Central memory CD8-positive, alpha-beta T cell (primary cell): ENCODE data around the gene TMEM132D.
"Not testable (repeated sequence)": the region's sequence is repeated elsewhere in the genome, so short reads cannot be mapped to it uniquely, and the experiment has no call there.

Experiments
- ATAC-seq: fragments of 150-1000 bp; cut with Tn5 transposase; replicated peaks from 2 replicates; pipeline ENCODE4 v1.10.0; 2022; ENCODE audit warnings: mild to moderate bottlenecking, moderate FRiP score, moderate number of reproducible peaks; ENCODE audit not compliant: poor library complexity, severe bottlenecking; ENCODE audit errors: extremely low read depth
- DNase-seq, 2 donors: peaks; one replicate each; pipeline ENCODE4 v3.0.0; 2021; ENCODE audit warnings: low spot score in 2 of 2
- H3K27ac Mint-ChIP-seq: one replicate; pipeline ENCODE4 v1.8.0; 2022; ENCODE audit warnings: low read depth, mild to moderate bottlenecking, moderate library complexity, mixed read lengths
- H3K27me3 Mint-ChIP-seq: one replicate; pipeline ENCODE4 v1.8.0; 2022; ENCODE audit warnings: mixed read lengths
- H3K36me3 Mint-ChIP-seq: one replicate; pipeline ENCODE4 v1.8.0; 2022; ENCODE audit warnings: mild to moderate bottlenecking, moderate library complexity, mixed read lengths; ENCODE audit not compliant: insufficient read depth
- H3K4me1 Mint-ChIP-seq: one replicate; pipeline ENCODE4 v1.8.0; 2022; ENCODE audit warnings: mixed read lengths
- H3K4me3 Mint-ChIP-seq: one replicate; pipeline ENCODE4 v1.8.0; 2022; ENCODE audit warnings: mild to moderate bottlenecking, moderate library complexity, mixed read lengths
- H3K9me3 Mint-ChIP-seq: one replicate; pipeline ENCODE4 v1.8.0; 2022; ENCODE audit warnings: mixed read lengths

TMEM132D gene

GRCh38 chr12:129193263-129193871 is 710.5 kb downstream of the TMEM132D start:
- H3K27me3 Mint-ChIP-seq = peaks cover 25% of the 10 kb centered on the region
- peaks cover 4% of the 10 kb centered on the region for H3K9me3 Mint-ChIP-seq
- H3K4me3 Mint-ChIP-seq = no peak overlapping the region
- H3K36me3 Mint-ChIP-seq = no peaks in the 10 kb centered on the region
- no peaks in the 10 kb centered on the region for H3K4me1 Mint-ChIP-seq
- DNase-seq (no peak), ATAC-seq (no peak)
- H3K27ac Mint-ChIP-seq = no peak overlapping the region

- Mint-ChIP-seq H3K27ac (no peak overlapping the region), H3K27me3 (peaks cover 35% of the 10 kb centered on the region), H3K9me3 (peaks cover 4% of the 10 kb centered on the region), H3K4me1 (no peaks in the 10 kb centered on the region), H3K36me3 (no peaks in the 10 kb centered on the region), H3K4me3 (no peak overlapping the region)
- ATAC-seq = no peak
- no peak for DNase-seq
Observed at GRCh38 chr12:129190827-129191226, 713.0 kb downstream of the TMEM132D start.

GRCh38 chr12:129189879-129190278 is 713.9 kb downstream of the TMEM132D start:
- H3K36me3 Mint-ChIP-seq, H3K9me3 Mint-ChIP-seq, H3K27ac Mint-ChIP-seq, ATAC-seq, H3K4me1 Mint-ChIP-seq, H3K4me3 Mint-ChIP-seq, DNase-seq: not testable (repeated sequence)
- peaks cover 31% of the 10 kb centered on the region for H3K27me3 Mint-ChIP-seq

- H3K9me3 Mint-ChIP-seq = no peaks in the 10 kb centered on the region
- H3K4me3 Mint-ChIP-seq = no peak overlapping the region
- DNase-seq = no peak
- peaks cover 29% of the 10 kb centered on the region for H3K27me3 Mint-ChIP-seq
- H3K4me1 Mint-ChIP-seq = no peaks in the 10 kb centered on the region
- no peaks in the 10 kb centered on the region for H3K36me3 Mint-ChIP-seq
- no peak for ATAC-seq
- no peak overlapping the region for H3K27ac Mint-ChIP-seq
Observed at GRCh38 chr12:129186952-129187351, 716.9 kb downstream of the TMEM132D start.

GRCh38 chr12:129185855-129186254 is 718.0 kb downstream of the TMEM132D start:
- H3K4me1 Mint-ChIP-seq = no peaks in the 10 kb centered on the region
- no peak overlapping the region for H3K4me3 Mint-ChIP-seq
- no peak overlapping the region for H3K27ac Mint-ChIP-seq
- DNase-seq (no peak), ATAC-seq (no peak)
- H3K9me3 Mint-ChIP-seq = no peaks in the 10 kb centered on the region
- no peaks in the 10 kb centered on the region for H3K36me3 Mint-ChIP-seq
- H3K27me3 Mint-ChIP-seq = peaks cover 40% of the 10 kb centered on the region

GRCh38 chr12:129184127-129184928 is 719.5 kb downstream of the TMEM132D start:
- ATAC-seq (no peak), DNase-seq (no peak)
- no peak overlapping the region for H3K27ac Mint-ChIP-seq
- H3K4me3 Mint-ChIP-seq = no peak overlapping the region
- no peaks in the 10 kb centered on the region for H3K4me1 Mint-ChIP-seq
- H3K36me3 Mint-ChIP-seq = no peaks in the 10 kb centered on the region
- peaks cover 35% of the 10 kb centered on the region for H3K27me3 Mint-ChIP-seq
- no peaks in the 10 kb centered on the region for H3K9me3 Mint-ChIP-seq

- no peaks in the 10 kb centered on the region for H3K9me3 Mint-ChIP-seq
- H3K4me3 Mint-ChIP-seq = no peak overlapping the region
Observed at GRCh38 chr12:129179941-129180553, 723.8 kb downstream of the TMEM132D start.

GRCh38 chr12:129169928-129170327 is 733.9 kb downstream of the TMEM132D start:
- H3K36me3 Mint-ChIP-seq = no peaks in the 10 kb centered on the region
- H3K27ac Mint-ChIP-seq = no peak overlapping the region
- H3K27me3 Mint-ChIP-seq = peaks cover 22% of the 10 kb centered on the region
- H3K4me1 Mint-ChIP-seq = no peaks in the 10 kb centered on the region
- DNase-seq (no peak), ATAC-seq (no peak)
- H3K4me3 Mint-ChIP-seq = no peak overlapping the region
- no peaks in the 10 kb centered on the region for H3K9me3 Mint-ChIP-seq

More at GRCh38 chr12:129179941-129180553, 723.8 kb downstream of the TMEM132D start:
- no peaks in the 10 kb centered on the region for H3K4me1 Mint-ChIP-seq
- no peak overlapping the region for H3K27ac Mint-ChIP-seq
- DNase-seq (no peak), ATAC-seq (no peak)
- H3K36me3 Mint-ChIP-seq = no peaks in the 10 kb centered on the region
- H3K27me3 Mint-ChIP-seq = peaks cover 24% of the 10 kb centered on the region

- ATAC-seq = no peak
- Mint-ChIP-seq H3K27ac (no peak overlapping the region), H3K4me3 (no peak overlapping the region), H3K9me3 (no peaks in the 10 kb centered on the region), H3K36me3 (no peaks in the 10 kb centered on the region), H3K4me1 (no peaks in the 10 kb centered on the region), H3K27me3 (peaks cover 30% of the 10 kb centered on the region)
- DNase-seq = no peak
Observed at GRCh38 chr12:129163861-129164260, 740.0 kb downstream of the TMEM132D start.

- Mint-ChIP-seq H3K4me3 (no peak overlapping the region), H3K4me1 (no peaks in the 10 kb centered on the region), H3K27me3 (peaks cover 26% of the 10 kb centered on the region), H3K36me3 (no peaks in the 10 kb centered on the region), H3K27ac (no peak overlapping the region), H3K9me3 (no peaks in the 10 kb centered on the region)
- no peak for DNase-seq
- no peak for ATAC-seq
Observed at GRCh38 chr12:129163461-129163860, 740.4 kb downstream of the TMEM132D start.

- DNase-seq (no peak), ATAC-seq (no peak)
- H3K36me3 Mint-ChIP-seq = no peaks in the 10 kb centered on the region
- H3K4me1 Mint-ChIP-seq = no peaks in the 10 kb centered on the region
- peaks cover 21% of the 10 kb centered on the region for H3K27me3 Mint-ChIP-seq
- H3K27ac Mint-ChIP-seq = no peak overlapping the region
- H3K9me3 Mint-ChIP-seq = no peaks in the 10 kb centered on the region
- H3K4me3 Mint-ChIP-seq = no peak overlapping the region
Observed at GRCh38 chr12:129162805-129163204, 741.0 kb downstream of the TMEM132D start.

GRCh38 chr12:129161511-129161910 is 742.3 kb downstream of the TMEM132D start:
- no peaks in the 10 kb centered on the region for H3K9me3 Mint-ChIP-seq
- no peaks in the 10 kb centered on the region for H3K36me3 Mint-ChIP-seq
- ATAC-seq = no peak
- no peaks in the 10 kb centered on the region for H3K4me1 Mint-ChIP-seq
- H3K27me3 Mint-ChIP-seq = peaks cover 21% of the 10 kb centered on the region
- H3K27ac Mint-ChIP-seq = no peak overlapping the region
- DNase-seq = no peak
- no peak overlapping the region for H3K4me3 Mint-ChIP-seq

GRCh38 chr12:129160282-129160681 is 743.5 kb downstream of the TMEM132D start:
- DNase-seq = no peak
- Mint-ChIP-seq H3K4me3 (no peak overlapping the region), H3K27me3 (peaks cover 21% of the 10 kb centered on the region), H3K27ac (no peak overlapping the region), H3K36me3 (no peaks in the 10 kb centered on the region), H3K4me1 (no peaks in the 10 kb centered on the region), H3K9me3 (no peaks in the 10 kb centered on the region)
- ATAC-seq = no peak
